ENCODE measurements around the gene GTF2A2.
"Not testable (repeated sequence)": the region's sequence is repeated elsewhere in the genome, so short reads cannot be mapped to it uniquely, and the experiment has no call there.

Gene GTF2A2, protein sequence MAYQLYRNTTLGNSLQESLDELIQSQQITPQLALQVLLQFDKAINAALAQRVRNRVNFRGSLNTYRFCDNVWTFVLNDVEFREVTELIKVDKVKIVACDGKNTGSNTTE

DNA sequence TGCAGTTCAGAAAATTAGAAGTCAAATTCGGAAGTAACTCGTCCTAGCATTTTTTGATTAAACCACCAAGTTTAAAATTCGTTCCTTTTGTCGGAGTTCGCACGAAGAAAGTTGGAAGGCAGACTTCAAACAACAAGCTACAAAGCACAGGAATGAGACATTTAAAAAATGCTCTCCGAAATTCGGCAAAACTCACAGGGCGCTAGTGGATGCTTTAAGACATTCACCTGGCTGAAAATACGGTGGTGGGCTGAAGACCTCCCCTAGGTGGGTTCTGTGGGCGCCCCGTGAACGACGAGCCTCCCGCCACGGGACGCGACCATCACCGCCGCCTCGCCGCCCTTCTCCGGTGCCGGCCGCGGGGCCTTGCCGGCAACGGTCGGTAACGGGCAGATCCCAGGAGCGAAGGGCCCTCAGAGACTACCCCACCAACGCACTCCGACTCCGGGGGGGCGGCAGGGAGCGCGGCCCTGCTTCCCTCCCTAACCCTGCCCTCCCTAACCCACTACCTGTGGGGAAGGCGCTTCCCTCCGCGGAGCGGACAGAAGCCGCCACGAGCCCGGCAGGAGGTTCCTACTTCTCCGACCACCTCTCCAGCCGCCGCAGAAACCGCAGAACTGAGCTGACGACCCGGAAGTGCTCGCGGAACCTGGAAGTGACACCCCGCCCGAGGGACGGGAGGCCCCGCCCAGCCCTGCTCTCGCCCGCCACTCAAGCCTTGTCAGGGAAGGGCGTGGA, at the start of gene GTF2A2:
Gene GTF2A2 (minus strand): TSS at position 619 of the 738 bp plus-strand sequence. CDS start 5,238 bp downstream, outside the sequence.
- peak; percentile 79 for DNase-seq

DNA sequence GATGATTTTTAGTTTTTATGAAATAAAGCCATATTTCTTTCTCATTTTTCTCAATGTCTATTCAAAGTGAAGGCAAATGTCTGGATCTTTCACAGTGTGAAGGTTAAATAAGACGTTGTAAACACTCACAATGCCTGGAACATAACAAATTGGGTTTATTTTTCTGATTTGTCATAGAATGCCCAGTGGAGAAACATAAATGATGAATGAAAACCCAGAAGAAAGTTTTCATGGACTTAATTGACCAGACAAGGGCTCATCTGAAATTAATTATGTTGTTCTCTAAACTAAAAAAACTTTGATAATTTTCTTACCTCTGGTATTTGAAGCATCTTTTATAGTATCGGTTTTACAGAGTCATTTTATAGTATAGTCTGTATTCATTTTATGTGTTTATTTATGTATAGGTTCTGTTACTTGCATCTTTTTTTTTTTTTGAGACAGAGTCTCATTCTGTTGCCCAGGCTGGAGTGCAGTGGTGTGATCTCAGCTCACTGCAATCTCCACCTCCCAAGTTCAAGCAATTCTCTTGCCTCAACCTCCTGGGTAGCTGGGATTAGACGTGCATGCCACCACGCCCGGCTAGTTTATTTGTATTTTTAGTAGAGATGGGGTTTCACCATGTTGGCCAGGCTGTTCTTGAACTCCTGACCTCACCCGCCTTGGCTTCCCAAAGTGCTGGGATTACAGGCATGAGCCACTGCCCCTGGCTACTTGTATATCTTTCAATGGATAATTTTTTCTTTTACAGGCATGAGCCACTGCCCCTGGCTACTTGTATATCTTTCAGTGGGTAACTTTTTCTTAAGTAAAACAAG, 46.9 kb upstream of the GTF2A2 start:
- DNase-seq = no peak

DNA sequence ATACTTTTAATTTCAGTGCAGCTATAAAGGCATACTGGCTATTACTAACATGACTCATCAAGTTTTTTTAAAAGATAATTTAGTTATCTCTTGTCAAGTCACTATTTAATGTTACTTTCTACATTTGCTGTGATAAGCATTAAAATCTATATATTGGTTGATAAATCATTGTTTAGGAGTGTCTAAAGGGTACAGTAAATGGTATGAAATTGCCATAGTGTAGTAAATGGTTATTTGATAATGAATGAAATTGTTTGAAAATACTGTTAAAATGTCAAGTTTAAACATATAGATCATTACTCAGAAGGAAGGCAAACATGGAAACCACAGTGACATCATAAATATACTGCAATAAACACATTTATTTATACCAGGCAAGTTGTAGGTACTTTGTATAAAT, 45.0 kb upstream of the GTF2A2 start:
- no peak for DNase-seq

DNA sequence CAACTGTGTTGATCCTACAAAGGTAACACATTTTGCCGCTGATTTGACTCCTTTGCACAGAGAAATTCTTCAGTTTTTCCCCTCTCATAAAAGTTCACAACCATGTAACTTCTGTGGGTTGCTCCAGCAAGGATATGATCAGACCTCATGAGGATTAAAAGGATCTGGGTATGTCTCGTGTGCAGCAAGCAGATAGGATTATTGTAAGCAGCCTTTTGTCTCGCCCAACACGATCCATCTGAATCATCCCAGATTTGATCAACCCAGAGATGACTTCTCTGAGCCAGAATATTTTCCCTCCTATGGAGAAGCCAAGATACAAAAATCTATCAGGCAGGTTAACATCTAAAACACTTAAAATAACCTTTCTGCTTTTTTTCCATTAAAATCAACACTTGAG, 44.6 kb upstream of the GTF2A2 start:
- no peak for DNase-seq

DNA sequence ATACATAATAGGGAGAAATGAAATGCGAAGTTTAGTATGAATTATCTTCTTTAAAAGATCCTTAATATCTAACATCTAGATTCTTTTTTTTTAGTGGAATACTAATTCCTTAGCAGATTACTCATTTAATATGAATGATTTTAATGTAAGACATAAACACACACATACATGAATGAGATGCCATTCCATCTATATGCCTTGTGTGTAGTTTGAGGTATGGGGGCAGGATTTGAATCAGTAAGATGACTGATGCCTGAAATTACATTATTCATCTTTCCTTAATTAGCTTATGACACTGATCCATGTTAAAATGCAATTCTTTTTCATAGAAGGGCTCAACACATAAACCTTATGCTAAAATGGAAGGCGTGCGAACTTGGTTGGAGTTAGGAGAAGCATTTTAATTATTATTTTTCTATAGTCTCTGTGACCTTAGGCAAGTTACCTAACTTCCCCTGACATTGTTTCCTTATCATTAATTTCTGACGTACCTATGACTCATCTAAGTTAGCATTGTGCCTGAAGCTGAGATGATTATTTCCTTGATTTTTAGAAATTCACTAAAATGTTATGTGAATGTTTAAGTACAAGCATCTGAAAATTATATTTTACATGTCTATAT, 42.6 kb upstream of the GTF2A2 start:
- DNase-seq = no peak

DNA sequence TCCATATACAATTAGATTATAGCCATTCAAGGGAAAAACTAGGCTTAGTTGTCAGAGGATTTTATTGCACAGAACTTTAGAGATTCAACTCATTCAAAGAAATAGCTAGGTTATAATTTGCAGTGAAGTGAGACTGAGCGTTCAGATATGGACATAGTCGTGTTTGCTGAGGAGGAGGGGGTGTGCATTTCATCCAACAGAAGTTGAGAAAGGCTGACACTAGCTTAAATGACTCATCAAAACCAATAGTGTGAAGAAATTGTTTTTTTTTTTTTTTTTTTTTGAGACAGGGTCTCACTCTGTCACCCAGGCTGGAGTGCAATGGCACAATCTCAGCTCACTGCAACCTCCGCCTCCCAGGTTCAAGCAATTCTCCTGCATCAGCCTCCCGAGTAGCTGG, 40.8 kb upstream of the GTF2A2 start:
- not testable (repeated sequence) for DNase-seq

DNA sequence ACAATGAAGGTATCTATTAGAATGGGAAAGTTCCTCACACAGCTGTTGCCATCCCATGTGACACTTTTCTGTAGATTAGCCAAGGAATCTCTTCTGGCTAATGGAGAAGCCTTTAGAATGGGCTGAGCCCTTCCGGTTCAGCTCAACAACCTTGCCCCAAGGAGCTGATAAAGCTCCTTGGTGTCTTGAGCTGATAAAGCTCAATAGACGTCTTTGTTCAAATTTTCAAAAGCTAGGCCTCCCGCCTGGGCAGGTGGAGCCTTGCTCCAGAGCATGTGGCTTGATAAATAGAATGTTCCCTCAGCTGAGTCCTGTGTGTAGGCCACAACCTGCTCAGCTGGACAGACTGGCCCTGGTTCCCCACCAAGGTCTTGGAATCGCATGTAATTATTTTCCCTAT, 39.0 kb upstream of the GTF2A2 start:
- DNase-seq = no peak

DNA sequence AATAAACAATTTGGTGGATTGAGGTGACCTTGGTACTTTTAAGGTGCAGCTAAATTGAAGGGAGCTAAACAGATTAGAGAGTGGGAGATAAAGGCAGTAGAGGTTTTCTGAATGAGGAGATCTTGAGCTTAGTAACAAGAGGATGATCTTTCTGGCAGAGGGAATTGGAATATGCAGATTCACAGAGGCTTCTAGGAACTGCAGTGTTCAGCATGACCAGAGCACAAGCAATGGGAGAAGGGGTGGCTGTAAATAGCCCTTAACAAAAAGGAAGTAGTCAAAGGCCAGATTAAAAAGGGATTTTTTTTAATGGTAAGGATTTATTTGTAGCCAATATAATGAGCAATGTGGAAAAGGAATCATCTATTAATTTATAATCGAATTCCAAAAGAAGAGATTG, 37.5 kb upstream of the GTF2A2 start:
- DNase-seq = no peak

DNA sequence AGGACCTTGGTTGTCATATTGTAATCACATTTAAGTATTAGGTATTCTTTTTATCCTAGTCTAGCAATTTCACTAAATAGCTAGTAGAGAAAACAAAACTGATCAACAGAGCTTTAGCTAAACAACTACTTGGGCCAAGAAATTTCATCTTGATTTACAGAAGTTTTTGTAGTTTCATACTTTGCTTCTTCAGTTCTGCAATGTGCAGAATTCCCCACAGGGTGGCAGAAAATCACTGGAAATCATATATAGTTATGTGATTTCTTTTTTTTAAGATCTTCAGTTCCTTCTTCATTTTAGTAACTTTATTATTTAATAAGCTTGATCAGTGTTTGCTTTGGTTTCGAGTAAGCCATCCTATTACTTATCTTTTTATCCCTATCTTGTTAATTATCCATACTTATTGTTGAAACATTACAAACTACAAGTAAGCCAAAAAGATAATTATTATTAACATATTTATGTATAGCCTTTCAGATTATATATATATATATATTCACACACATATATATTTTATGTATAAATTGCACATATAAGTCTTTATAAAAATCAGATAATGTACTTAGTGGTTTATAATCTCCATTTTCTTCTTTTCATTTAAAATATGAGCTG, 34.0 kb upstream of the GTF2A2 start:
- no peak for DNase-seq

DNA sequence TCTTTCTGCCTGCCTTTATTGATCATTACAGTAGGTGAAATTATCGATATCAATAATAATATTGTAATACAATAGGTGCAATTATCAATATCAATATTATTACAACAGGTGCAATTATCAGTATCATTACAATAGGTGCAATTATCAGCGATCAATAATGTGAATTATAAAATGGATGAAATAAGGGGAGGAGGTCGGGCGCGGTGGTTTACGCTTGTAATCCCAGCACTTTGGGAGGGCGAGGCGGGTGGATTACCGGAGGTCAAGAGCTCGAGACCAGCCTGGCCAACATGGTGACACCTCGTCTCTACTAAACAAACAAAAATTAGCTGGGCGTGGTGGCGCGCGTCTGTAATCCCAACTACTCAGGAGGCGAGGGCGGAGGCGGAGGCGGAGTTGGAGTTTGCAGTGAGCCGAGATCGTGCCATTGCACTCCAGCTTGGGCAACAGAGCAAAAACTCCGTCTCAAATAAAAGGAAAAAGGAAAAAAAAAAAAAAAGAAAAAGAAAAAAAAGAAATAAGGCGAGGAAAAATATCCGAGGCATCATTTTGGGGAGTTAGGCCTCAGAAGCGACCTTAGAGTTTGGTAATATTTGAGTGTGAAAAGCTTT, 32.4 kb upstream of the GTF2A2 start:
- peak; percentile 52 for DNase-seq

DNA sequence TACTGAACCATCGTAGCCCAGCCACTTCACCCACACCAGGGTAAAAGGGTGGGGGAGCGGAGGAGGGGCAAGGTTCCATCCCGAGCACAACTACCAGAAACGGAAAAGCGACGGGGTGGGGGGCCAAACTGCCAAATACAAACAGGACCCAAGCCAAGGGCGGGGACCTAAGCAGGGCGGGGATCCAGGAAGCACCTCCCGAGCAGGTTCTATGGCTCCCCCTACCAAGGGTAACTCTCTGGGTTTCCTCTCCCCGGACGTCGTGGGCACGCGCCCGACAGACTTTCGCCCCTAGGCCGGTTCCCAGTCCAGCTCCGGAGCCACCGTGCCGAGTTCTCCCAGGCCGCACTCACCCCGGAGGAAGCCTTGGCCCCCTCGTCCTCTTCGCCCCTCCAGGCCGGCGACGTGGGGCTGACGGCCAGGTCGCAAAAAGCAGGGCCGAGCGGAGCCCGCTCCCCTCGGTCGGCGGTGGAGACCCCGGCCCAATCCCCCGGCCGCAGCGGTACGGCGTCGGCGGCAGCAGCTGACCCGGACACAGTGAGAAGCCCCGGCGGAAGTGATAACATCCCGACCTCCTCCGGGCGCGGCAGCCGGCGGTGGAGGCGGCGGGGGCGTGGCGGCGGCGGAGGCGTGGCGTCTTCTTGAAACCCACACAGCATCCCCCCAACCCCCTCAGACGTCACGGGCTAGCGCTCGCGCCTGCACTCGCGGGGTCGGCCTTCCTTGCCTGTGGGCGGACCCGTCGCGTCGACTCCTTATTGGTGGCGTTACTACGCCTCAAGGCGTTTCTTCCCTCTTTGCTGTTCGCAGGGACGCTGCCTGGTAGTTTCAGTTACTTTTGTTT, 31.7 kb upstream of the GTF2A2 start, which contains the start of gene BNIP2:
Gene BNIP2 (minus strand): TSS at position 539 of the 844 bp plus-strand sequence. CDS start 6,863 bp downstream, outside the sequence.
- peak; percentile 97 for DNase-seq

DNA sequence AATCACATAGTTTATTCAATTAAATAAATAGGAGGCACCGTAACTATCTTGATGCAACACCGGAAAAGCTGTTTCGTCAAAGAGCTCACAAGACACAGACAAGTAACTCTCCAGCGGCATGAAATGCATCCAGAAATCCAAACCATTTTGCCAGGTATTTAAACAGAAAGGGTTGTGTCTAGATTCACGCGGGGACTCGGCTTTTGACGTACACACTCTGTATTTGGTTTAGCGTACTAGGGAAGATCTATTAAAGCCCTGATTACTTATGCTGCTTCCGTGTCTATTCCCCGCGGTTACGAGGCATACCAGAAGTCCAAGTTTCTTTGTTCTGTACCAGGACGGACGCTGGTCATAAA, 31.1 kb upstream of the GTF2A2 start:
- DNase-seq = no peak

DNA sequence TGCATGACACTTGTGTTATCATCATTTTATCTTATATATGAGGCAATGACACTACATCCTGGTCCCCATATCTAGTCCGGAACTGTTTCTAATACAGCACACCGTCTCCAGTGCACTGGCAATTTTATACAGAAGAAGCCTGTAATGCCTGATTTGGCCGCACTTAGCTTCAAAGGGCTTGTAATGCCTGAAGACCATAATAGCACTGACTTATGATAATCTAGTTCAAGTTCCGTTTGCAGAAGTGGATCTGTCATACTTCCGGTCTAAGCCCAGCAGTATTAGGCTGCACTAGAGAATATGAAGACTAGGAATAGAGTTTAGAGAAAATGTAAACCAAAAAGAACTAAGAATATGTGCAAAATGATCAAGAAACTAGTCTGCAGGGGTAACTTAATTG, 30.5 kb upstream of the GTF2A2 start:
- no peak for DNase-seq

DNA sequence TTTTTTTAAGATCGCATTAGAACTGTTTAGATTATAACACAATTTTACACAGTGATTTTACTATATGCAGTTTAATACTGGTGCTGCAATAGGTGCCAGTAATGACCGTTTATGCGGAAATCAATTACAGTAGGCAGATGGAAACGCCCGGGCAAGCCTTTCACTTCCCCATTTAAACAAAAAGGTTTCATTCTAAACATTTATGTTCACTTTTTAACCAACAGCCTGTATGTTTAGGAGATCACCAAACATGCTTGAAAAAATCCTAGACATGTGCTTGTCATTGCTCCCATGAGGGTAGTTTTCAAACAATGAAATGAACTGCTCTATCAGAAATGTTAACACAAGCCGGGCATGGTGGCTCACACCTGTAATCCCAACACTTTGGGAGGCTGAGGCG, 29.1 kb upstream of the GTF2A2 start:
- no peak for DNase-seq

DNA sequence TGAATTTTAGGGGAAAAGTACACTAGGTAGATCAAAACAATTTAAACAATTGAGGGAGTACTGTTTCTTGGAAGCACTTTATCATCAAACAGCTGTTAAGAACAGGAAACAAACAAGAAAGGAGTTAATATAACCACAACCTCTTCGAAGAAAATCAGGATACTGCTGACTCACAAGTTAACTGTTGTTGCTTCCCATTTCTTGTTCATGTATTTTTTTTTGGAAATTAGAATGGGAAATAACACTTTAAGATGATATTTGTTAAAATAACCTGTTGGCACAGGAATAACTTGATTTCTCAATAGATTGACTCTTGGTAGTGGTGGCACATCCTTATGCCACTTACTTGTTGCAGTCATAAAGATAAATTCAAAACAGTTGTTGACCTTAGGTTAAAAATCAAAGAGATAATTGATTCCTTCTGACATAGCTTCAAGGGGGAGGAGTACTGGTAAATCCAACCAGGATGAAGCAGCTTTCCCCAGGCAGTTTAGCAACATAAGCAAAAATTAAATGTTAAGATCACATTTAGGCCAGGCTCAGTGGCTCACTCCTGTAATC, 28.5 kb upstream of the GTF2A2 start:
- no peak for DNase-seq

DNA sequence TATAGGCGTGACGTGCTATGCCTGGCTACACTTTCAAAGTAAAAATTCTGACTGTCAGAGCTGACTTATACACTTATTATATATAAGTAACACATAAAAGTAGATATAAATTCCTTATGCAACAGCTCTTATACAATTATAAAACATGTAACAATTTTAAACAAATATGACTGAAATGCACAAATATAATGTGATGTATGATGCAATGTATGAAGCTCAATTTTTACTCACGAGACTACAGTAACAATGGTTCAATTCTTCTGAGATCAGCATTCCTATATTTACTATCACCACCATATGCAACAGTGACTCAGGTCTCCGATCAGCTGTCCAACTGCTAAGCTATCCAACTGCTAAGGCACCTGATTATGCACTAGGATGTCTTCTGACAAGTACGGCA, 23.6 kb upstream of the GTF2A2 start:
- no peak for DNase-seq

DNA sequence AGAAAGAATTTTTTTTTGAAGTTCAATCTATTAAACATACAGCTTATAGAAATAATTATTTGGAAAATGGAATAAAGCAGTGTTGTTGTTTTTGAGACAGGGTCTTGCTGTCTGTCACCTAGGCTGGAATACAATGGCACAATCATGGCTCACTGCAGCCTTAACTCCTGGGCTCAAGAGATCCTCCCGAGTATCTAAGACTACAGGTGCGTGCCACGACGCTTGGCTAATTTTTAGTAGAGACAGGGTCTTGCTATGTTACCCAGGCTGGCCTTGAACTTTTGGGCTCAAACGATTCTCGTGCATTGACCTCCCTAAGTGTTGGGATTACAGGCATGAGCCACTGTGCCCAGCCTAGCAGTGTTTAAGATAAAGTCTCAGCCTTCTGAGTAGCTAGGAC, 23.0 kb upstream of the GTF2A2 start:
- DNase-seq = no peak

DNA sequence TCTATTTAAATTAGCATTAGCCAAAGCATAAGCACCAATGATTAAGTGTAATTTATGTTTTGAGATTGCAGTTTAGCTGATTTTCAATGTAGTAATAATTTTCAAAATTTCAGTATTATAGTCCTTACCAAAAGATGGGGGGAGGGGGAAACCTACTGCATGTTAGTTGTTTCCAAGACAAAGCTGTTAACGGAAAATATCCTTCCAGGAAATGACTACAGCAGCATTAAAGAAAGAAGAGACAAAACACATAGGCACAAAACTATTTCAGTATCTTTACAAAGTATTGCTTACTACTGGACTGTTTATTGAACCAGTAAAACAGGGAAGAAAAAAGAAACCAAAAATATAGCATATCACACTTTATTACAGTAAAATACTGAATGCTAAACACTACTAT, 21.3 kb upstream of the GTF2A2 start:
- DNase-seq = no peak

DNA sequence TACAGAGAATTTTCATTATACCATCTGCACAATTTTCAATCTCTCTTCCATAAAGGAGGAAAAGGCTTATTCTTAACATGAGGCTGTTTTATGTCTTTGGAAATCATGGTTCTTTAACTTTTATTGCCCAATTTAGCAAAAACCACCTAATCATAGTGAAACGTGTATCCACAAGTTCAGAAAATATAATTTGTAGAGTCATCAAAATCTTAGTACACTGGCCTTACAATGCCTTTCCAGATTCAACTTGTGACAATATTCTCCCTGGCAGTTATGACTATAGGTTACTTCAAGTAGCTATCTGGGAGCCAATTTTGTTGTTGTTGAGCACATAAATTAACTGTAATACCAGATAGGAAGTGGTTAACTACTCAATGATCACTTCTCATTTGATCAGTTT, 20.9 kb upstream of the GTF2A2 start:
- no peak for DNase-seq

DNA sequence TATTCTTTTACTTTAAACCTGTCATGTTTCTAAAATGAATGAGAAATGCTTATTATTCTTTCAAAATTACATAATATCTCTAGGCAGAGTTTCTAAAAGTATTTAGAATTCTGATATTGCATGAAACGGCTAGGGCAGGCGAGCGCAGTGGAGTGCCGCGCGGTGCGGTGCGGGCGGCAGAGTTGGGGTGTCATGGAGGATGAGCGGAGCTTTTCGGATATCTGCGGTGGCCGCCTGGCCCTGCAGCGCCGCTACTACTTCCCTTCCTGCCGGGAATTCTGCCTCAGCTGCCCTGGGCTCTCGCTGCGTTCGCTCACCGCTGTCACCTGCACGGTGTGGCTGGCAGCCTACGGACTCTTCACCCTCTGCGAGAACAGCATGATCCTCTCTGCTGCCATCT, 19.2 kb upstream of the GTF2A2 start:
- no peak for DNase-seq

DNA sequence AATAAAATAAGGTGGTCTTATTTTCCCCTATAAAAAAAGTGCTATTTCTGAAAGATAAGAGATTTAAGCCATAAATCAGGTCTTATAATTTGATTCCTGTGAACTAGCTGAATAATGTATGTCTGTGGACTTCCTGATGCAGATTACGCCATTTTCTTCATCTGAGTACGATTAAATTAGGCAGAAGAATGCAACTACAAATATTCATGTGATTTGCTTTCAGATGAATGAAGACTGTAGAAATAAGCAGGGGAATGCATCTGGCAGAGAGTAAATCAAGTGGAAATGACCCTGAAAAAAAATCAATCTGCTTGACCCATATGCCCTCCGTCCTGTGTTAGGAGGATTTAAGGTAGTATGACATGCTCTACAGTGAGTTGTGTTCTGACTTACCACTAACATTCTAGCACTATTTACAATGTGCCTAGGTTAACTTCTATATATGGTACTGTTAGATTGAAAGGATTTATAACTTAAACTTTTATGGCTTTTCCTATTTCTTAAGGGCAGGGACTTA, 17.1 kb upstream of the GTF2A2 start:
- DNase-seq = no peak
